Measurements from ENCODE around the gene GNAQ.
"Not testable (repeated sequence)": the region's sequence is repeated elsewhere in the genome, so short reads cannot be mapped to it uniquely, and the experiment has no call there.

GNAQ gene

GRCh38 chr9:77719321-77719720, 312.3 kb downstream of the GNAQ start:
- H3K27ac ChIP-seq = no peak overlapping the region
- TF ChIP-seq ZFX (IDR thresholded peaks at IDR 0.05) (no peak), CTCF (conservative IDR thresholded peaks at IDR 0.05) (no peak)

GRCh38 chr9:77718298-77718640, 313.3 kb downstream of the GNAQ start:
- not testable (repeated sequence) for H3K27ac ChIP-seq

- not testable (repeated sequence) for H3K27ac ChIP-seq
Observed at GRCh38 chr9:77717608-77718297, 313.9 kb downstream of the GNAQ start.

GRCh38 chr9:77714077-77714549, 317.5 kb downstream of the GNAQ start:
- no peak for TF ChIP-seq ZFX (IDR thresholded peaks at IDR 0.05)
- TF ChIP-seq CTCF (conservative IDR thresholded peaks at IDR 0.05) = no peak
- no peak overlapping the region for H3K27ac ChIP-seq

- TF ChIP-seq CTCF (conservative IDR thresholded peaks at IDR 0.05) (no peak), ZFX (IDR thresholded peaks at IDR 0.05) (no peak)
- H3K27ac ChIP-seq = no peak overlapping the region
Observed at GRCh38 chr9:77712533-77713130, 319.0 kb downstream of the GNAQ start.

GRCh38 chr9:77710965-77711648, 320.5 kb downstream of the GNAQ start:
- TF ChIP-seq ZFX (IDR thresholded peaks at IDR 0.05) = no peak
- no peak for TF ChIP-seq CTCF (conservative IDR thresholded peaks at IDR 0.05)

GRCh38 chr9:77710316-77710715, 321.3 kb downstream of the GNAQ start:
- no peak overlapping the region for H3K27ac ChIP-seq
- no peak for TF ChIP-seq CTCF (conservative IDR thresholded peaks at IDR 0.05)
- no peak for TF ChIP-seq ZFX (IDR thresholded peaks at IDR 0.05)

More at GRCh38 chr9:77710965-77711648, 320.5 kb downstream of the GNAQ start:
- H3K27ac ChIP-seq = no peak overlapping the region

- TF ChIP-seq ZFX (IDR thresholded peaks at IDR 0.05) (no peak), CTCF (conservative IDR thresholded peaks at IDR 0.05) (no peak)
- no peak overlapping the region for H3K27ac ChIP-seq
Observed at GRCh38 chr9:77708064-77708815, 323.4 kb downstream of the GNAQ start.
